Measurements from ENCODE around the gene LBX2. TPM values are rescaled to one million over a fixed set of nuclear protein-coding genes. Genes with fewer than 3 reads are reported as not detected.

LBX2 gene
- total and polyA plus RNA-seq, 9 of the 15 experiments (the other 6 are each of a cell fraction or from before 2014, with no cell fraction given): 0.39 to 6.2 (median 1.8) TPM; not detected in 1

DNA sequence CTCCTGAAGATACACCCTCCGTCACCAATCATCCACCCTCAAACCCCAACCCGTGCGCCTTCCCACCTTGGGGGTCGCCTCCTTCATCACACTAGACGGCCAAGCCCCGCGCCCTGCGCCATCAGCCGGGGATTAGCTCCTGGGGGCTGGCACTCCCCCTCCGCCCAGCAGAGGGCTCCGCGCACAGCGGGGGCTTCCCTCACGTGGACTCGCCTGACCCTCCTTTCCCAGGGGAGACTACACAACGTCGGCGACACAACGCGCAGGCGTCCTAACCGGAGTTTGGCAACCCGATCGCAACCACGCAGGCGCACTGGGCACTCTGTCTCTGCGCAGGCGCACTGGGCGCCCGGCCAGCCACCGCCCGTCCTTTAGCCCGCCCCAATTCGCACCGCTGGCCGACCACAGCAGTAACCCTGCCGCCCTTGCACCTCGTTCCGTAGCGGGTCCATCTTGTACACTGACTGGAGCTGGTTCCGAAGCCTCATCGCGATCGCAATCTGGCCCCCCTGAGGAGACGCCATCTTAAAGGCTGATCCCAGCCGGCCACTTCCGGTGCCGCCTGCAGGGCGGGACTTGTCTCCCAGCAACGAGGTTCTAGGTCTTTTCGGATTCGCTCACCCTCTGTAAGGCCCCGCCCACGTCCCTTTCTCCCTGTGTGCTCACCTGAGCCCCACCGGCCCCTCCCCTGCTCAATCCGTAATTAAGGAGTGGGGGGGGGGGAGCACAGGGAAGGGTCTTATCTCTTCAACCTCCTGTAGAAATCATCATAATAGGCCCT lies 7.9 kb upstream of the LBX2 start, which contains the start of gene PCGF1:
Gene PCGF1 (minus strand): TSS at position 551 of the 781 bp plus-strand sequence. CDS start 27 bp downstream, at position 524.
- DNase-seq (ENCODE audit: extremely low read depth in 1 of 4, low spot score in 3 of 4) (peak; percentile 95 to 99 (median 96)), FAIRE-seq (peak; percentile 92), ATAC-seq (peak; percentile 80)
- H3K79me2 ChIP-seq (ENCODE audit: control insufficient read depth, insufficient read depth, low read length): peaks cover 46% of the 10 kb centered on the region
- ChIA-PET CTCF (ENCODE audit: low intra/inter-chr PET ratio) (no interaction called here), POLR2A (interaction anchor here (0.6 to 2.6 kb wide), 7 partner anchors 12 to 132 kb away, joined by 3 to 9 read pairs (median 5); partner anchors contain the start of genes CCDC142 and TTC31)
- H3K9ac ChIP-seq (ENCODE audit: insufficient read depth in 1 of 2, low read depth in 2 of 2, low read length in 2 of 2): peak within 1 kb of the TSS; percentile 95 to 96
- peaks cover 13% of the 10 kb centered on the region; the same call in 2 of the 3 replicates for H3K36me3 ChIP-seq (ENCODE audit: control insufficient read depth, insufficient read depth, low read length)
- no peaks in the 10 kb centered on the region for H4K20me1 ChIP-seq (replicated peaks; ENCODE audit: control insufficient read depth, insufficient read depth, low read length)
- in situ Hi-C loops (cut with MboI) (no loop called here), intact Hi-C loops (cut with micrococcal nuclease) (loop anchor here (1.0 kb wide), 2 partner anchors 22 to 80 kb away; partner anchors contain the start of genes AUP1 and HTRA2)
- H3K4me3 ChIP-seq: peak within 1 kb of the TSS; percentile 78
- peaks cover 36 to 55% of the 10 kb centered on the region in 2 experiments; a peak in 4 of 5 replicates for H3K4me1 ChIP-seq (replicated peaks in 1 of 2; ENCODE audit: control insufficient read depth in 2 of 2, insufficient read depth in 2 of 2, low read length in 2 of 2)
- peak within 1 kb of the TSS; percentile 99 for H2AFZ ChIP-seq (ENCODE audit: low read depth, low read length)
- BruUV-seq (replicated peaks): no TSS peak
- whole genome bisulfite sequencing (ENCODE audit: insufficient coverage, low coverage, missing lambda C conversion rate): 0% methylated on average over 51 of the region's 56 CpGs
- peak within 1 kb of the TSS; percentile 97 for H3K27ac ChIP-seq (ENCODE audit: extremely low read depth, low read depth, low read length)
- H3K9me1 ChIP-seq (ENCODE audit: control insufficient read depth, insufficient read depth, low read length): no peaks in the 10 kb centered on the region
- no peaks in the 10 kb centered on the region for H3K27me3 ChIP-seq (ENCODE audit: control insufficient read depth in 2 of 2, insufficient read depth in 2 of 2, low read length in 2 of 2)
- H3K4me2 ChIP-seq (ENCODE audit: insufficient read depth, low read length): peak within 1 kb of the TSS; percentile 94
- no peaks in the 10 kb centered on the region for H3K9me3 ChIP-seq (replicated peaks; ENCODE audit: control insufficient read depth, insufficient read depth, low read depth, low read length)
- TF ChIP-seq ELF4 (CRISPR knock-in tag; IDR thresholded peaks at IDR 0.05) (0 out of 2 replicates have a peak, but pooled peaks have one; percentile 15), PRDM10 (IDR thresholded peaks at IDR 0.05; ENCODE audit: partially characterized antibody) (peak; percentile 52), EP300 (IDR thresholded peaks at IDR 0.05; ENCODE audit: low read length) (peak; percentile 17; the same call in 1 of the 2 replicates), CEBPZ (IDR thresholded peaks at IDR 0.05; ENCODE audit: borderline replicate concordance, low read depth, low read length) (no peak), ZC3H8 (IDR thresholded peaks at IDR 0.05) (no peak), HDAC6 (IDR thresholded peaks at IDR 0.05; ENCODE audit: low read depth, low read length) (no peak), ARID1B (IDR thresholded peaks at IDR 0.05) (peak; percentile 15; the same call in 1 of the 2 replicates)
- TF ChIP-seq, protein P1, sequence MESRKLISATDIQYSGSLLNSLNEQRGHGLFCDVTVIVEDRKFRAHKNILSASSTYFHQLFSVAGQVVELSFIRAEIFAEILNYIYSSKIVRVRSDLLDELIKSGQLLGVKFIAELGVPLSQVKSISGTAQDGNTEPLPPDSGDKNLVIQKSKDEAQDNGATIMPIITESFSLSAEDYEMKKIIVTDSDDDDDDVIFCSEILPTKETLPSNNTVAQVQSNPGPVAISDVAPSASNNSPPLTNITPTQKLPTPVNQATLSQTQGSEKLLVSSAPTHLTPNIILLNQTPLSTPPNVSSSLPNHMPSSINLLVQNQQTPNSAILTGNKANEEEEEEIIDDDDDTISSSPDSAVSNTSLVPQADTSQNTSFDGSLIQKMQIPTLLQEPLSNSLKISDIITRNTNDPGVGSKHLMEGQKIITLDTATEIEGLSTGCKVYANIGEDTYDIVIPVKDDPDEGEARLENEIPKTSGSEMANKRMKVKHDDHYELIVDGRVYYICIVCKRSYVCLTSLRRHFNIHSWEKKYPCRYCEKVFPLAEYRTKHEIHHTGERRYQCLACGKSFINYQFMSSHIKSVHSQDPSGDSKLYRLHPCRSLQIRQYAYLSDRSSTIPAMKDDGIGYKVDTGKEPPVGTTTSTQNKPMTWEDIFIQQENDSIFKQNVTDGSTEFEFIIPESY (CRISPR knock-in tag; IDR thresholded peaks at IDR 0.05): no peak
- TF ChIP-seq, protein P2, sequence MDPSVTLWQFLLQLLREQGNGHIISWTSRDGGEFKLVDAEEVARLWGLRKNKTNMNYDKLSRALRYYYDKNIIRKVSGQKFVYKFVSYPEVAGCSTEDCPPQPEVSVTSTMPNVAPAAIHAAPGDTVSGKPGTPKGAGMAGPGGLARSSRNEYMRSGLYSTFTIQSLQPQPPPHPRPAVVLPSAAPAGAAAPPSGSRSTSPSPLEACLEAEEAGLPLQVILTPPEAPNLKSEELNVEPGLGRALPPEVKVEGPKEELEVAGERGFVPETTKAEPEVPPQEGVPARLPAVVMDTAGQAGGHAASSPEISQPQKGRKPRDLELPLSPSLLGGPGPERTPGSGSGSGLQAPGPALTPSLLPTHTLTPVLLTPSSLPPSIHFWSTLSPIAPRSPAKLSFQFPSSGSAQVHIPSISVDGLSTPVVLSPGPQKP (CRISPR knock-in tag; IDR thresholded peaks at IDR 0.05): no peak

Measured in K562 (cell line).